ENCODE results near the gene PITPNM3. TPM values are rescaled to one million over a fixed set of nuclear protein-coding genes. Genes with fewer than 3 reads are reported as not detected.

The PITPNM3 gene
- total RNA-seq, 1 donor, result 1.8 TPM

GRCh38 chr17:6453279-6454024 is 102.9 kb downstream of the PITPNM3 start:
- H3K4me3 ChIP-seq (ENCODE audit: insufficient read depth, low read length), result no peak overlapping the region
- no peaks in the 10 kb centered on the region for H3K9me3 ChIP-seq (ENCODE audit: low read depth, low read length)
- peaks cover 16% of the 10 kb centered on the region for H3K4me1 ChIP-seq (ENCODE audit: insufficient read depth, low read length)
- peaks cover 12% of the 10 kb centered on the region for H3K36me3 ChIP-seq (ENCODE audit: insufficient read depth, low read length)
- no peaks in the 10 kb centered on the region for H3K79me2 ChIP-seq (ENCODE audit: insufficient read depth, low read length)
- peaks cover 4% of the 10 kb centered on the region for H3K27me3 ChIP-seq (ENCODE audit: insufficient read depth, low read length)
- DNase-seq (ENCODE audit: insufficient read length, low spot score, missing footprints), result peak; percentile 74
- H3K27ac ChIP-seq (ENCODE audit: low read depth, low read length), result no peak overlapping the region
- no peak for TF ChIP-seq CTCF (IDR thresholded peaks at IDR 0.05; ENCODE audit: extremely low read depth, low read depth, low read length)
- H3K4me2 ChIP-seq (ENCODE audit: insufficient read depth, low read length), result no peak overlapping the region
- no peak overlapping the region for H2AFZ ChIP-seq (ENCODE audit: low read length)
- no peaks in the 10 kb centered on the region for H4K20me1 ChIP-seq (ENCODE audit: insufficient read depth, low read length)

DNA sequence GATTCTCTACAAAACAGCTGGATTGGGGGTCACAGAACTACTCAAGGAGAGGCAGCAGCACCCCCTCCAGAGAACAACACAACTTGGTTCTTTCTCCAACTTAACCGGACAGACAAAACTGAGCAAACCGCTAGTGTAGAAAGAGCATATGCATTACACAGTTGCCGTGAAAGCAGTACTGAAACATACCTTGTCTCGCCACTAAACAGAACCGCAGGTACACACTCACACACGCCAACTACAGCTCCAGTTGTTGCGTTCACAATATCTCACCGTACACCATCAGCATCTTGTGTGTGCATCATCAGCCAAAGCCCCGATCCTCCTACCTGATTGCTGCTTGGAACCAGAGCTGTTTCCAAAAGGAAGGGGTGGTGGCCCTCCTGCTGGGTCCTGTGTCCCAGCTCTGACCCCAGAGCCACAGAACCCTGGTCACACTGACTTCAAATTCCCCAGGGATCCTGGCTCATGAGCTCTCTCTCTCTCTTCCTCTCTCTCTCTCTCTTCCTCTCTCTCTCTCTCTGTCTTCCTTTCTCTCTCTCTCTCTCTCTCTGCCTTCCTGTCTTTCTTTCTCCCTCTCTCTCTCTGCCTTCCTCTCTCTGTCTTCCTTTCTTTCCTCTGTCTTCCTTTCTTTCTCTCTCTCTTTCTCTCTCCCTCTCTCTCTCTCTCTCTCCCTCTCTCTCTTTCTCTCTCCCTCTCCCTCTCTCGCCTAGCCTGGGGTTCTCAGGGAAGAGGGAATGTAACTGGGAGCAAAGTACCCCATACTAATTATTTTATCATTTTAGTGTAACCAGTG is 103.7 kb downstream of the PITPNM3 start:
- peaks cover 14% of the 10 kb centered on the region for H3K36me3 ChIP-seq (ENCODE audit: insufficient read depth, low read length)
- H3K79me2 ChIP-seq (ENCODE audit: insufficient read depth, low read length), result no peaks in the 10 kb centered on the region
- no peaks in the 10 kb centered on the region for H3K9me3 ChIP-seq (ENCODE audit: low read depth, low read length)
- H3K4me1 ChIP-seq (ENCODE audit: insufficient read depth, low read length), result peaks cover 16% of the 10 kb centered on the region
- H4K20me1 ChIP-seq (ENCODE audit: insufficient read depth, low read length), result no peaks in the 10 kb centered on the region
- H2AFZ ChIP-seq (ENCODE audit: low read length), result no peak overlapping the region
- H3K27ac ChIP-seq (ENCODE audit: low read depth, low read length), result no peak overlapping the region
- DNase-seq (ENCODE audit: insufficient read length, low spot score, missing footprints), result peak; percentile 62
- H3K4me2 ChIP-seq (ENCODE audit: insufficient read depth, low read length), result no peak overlapping the region
- no peak for TF ChIP-seq CTCF (IDR thresholded peaks at IDR 0.05; ENCODE audit: extremely low read depth, low read depth, low read length)
- no peak overlapping the region for H3K4me3 ChIP-seq (ENCODE audit: insufficient read depth, low read length)
- H3K27me3 ChIP-seq (ENCODE audit: insufficient read depth, low read length), result peaks cover 4% of the 10 kb centered on the region

- Histone ChIP-seq H3K9me3 (ENCODE audit: low read depth, low read length) (no peaks in the 10 kb centered on the region), H3K79me2 (ENCODE audit: insufficient read depth, low read length) (no peaks in the 10 kb centered on the region), H2AFZ (ENCODE audit: low read length) (no peak overlapping the region), H3K4me2 (ENCODE audit: insufficient read depth, low read length) (no peak overlapping the region), H4K20me1 (ENCODE audit: insufficient read depth, low read length) (no peaks in the 10 kb centered on the region), H3K27ac (ENCODE audit: low read depth, low read length) (no peak overlapping the region), H3K4me3 (ENCODE audit: insufficient read depth, low read length) (no peak overlapping the region), H3K36me3 (ENCODE audit: insufficient read depth, low read length) (peaks cover 16% of the 10 kb centered on the region), H3K4me1 (ENCODE audit: insufficient read depth, low read length) (peaks cover 7% of the 10 kb centered on the region), H3K27me3 (ENCODE audit: insufficient read depth, low read length) (peaks cover 4% of the 10 kb centered on the region)
- no peak for TF ChIP-seq CTCF (IDR thresholded peaks at IDR 0.05; ENCODE audit: extremely low read depth, low read depth, low read length)
- DNase-seq (ENCODE audit: insufficient read length, low spot score, missing footprints), result peak; percentile 47
Measured at GRCh38 chr17:6450926-6451832, 105.2 kb downstream of the PITPNM3 start.
